ENCODE data around the gene UGT1A3.

DNA sequence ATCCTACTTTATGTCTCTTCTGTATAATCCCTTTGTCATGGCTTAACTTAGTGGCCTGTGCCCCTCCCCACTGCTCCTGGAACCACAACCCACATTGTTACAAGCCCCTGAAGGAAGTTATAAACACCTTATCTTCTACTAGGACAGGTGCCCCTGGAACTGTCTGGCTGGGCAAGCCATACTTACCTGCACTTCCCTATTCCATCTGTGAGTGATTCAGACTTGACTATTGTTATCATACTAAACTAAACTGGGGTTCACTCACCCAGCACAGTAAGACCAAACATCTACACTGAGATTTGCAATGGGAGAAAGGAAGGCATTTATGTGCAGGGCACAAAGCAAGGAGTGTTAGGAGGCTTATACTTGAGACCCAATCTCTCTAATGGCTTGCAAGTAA, 39.8 kb upstream of the UGT1A3 start:
- TF ChIP-seq, protein P1, sequence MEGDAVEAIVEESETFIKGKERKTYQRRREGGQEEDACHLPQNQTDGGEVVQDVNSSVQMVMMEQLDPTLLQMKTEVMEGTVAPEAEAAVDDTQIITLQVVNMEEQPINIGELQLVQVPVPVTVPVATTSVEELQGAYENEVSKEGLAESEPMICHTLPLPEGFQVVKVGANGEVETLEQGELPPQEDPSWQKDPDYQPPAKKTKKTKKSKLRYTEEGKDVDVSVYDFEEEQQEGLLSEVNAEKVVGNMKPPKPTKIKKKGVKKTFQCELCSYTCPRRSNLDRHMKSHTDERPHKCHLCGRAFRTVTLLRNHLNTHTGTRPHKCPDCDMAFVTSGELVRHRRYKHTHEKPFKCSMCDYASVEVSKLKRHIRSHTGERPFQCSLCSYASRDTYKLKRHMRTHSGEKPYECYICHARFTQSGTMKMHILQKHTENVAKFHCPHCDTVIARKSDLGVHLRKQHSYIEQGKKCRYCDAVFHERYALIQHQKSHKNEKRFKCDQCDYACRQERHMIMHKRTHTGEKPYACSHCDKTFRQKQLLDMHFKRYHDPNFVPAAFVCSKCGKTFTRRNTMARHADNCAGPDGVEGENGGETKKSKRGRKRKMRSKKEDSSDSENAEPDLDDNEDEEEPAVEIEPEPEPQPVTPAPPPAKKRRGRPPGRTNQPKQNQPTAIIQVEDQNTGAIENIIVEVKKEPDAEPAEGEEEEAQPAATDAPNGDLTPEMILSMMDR (IDR thresholded peaks at IDR 0.05), result no peak
- TF ChIP-seq POLR2A (IDR thresholded peaks at IDR 0.05), result no peak

All from heart left ventricle (tissue), 13 donors.